ENCODE results near the gene THOC6.

- no peak for TF ChIP-seq E4F1 (CRISPR knock-in tag; IDR thresholded peaks at IDR 0.05; ENCODE audit: borderline replicate concordance)
- TF ChIP-seq, protein P1, sequence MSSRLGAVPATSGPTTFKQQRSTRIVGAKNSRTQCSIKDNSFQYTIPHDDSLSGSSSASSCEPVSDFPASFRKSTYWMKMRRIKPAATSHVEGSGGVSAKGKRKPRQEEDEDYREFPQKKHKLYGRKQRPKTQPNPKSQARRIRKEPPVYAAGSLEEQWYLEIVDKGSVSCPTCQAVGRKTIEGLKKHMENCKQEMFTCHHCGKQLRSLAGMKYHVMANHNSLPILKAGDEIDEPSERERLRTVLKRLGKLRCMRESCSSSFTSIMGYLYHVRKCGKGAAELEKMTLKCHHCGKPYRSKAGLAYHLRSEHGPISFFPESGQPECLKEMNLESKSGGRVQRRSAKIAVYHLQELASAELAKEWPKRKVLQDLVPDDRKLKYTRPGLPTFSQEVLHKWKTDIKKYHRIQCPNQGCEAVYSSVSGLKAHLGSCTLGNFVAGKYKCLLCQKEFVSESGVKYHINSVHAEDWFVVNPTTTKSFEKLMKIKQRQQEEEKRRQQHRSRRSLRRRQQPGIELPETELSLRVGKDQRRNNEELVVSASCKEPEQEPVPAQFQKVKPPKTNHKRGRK (tag; IDR thresholded peaks at IDR 0.05) = no peak
- no peak for TF ChIP-seq ZNF707 (CRISPR knock-in tag; conservative IDR thresholded peaks at IDR 0.05)
- TF ChIP-seq ZZZ3 (IDR thresholded peaks at IDR 0.05) = no peak
- TF ChIP-seq ZNF518B (CRISPR knock-in tag; IDR thresholded peaks at IDR 0.05) = no peak
- TF ChIP-seq SMARCB1 (IDR thresholded peaks at IDR 0.05; ENCODE audit: insufficient read length, low read depth) = no peak
- TF ChIP-seq ZNF121 (CRISPR knock-in tag; conservative IDR thresholded peaks at IDR 0.05) = no peak
- TF ChIP-seq GABPB1 (CRISPR knock-in tag; IDR thresholded peaks at IDR 0.05) = no peak; the same call in 1 of the 2 replicates
- TF ChIP-seq RBFOX2 (IDR thresholded peaks at IDR 0.05; ENCODE audit: low read depth, low read length) = no peak
- no peak for TF ChIP-seq CTCF (IDR thresholded peaks at IDR 0.05 in 2 of 3, conservative IDR thresholded peaks at IDR 0.05 in 1 of 3; ENCODE audit: insufficient read depth in 2 of 3, low read depth in 1 of 3, low read length in 3 of 3)
- TF ChIP-seq CCAR2 (IDR thresholded peaks at IDR 0.05; ENCODE audit: low read depth, low read length) = no peak
- no peak; the same call in 1 of the 2 replicates for TF ChIP-seq ATF3 (IDR thresholded peaks at IDR 0.05)
- no peak for TF ChIP-seq ATF3 (CRISPR knock-in tag; conservative IDR thresholded peaks at IDR 0.05)
- no peak for TF ChIP-seq RFX5 (IDR thresholded peaks at IDR 0.05; ENCODE audit: low read depth, low read length)
These were observed 42.0 kb upstream of the THOC6 start for GRCh38 chr16:2981899-2982250.

Measured in K562 (cell line).